ENCODE measurements around the gene KCNQ5. TPM values are rescaled to one million over a fixed set of nuclear protein-coding genes. Genes with fewer than 3 reads are reported as not detected.

KCNQ5 gene
- total RNA-seq, 4 donors from 2014 or later: 0.30 to 0.57 (median 0.42) TPM; not detected in 1

- Histone ChIP-seq H3K9me3 (no peaks in the 10 kb centered on the region), H3K4me1 (no peaks in the 10 kb centered on the region), H3K36me3 (no peaks in the 10 kb centered on the region), H3K27me3 (no peaks in the 10 kb centered on the region), H3K4me3 (no peak overlapping the region), H3K27ac (no peak overlapping the region)
- WGBS: 72% methylated on average over 5 of the region's 5 CpGs
- DNase-seq (ENCODE audit: low spot score in 2 of 2): no peak
- TF ChIP-seq EP300 (IDR thresholded peaks at IDR 0.05) (no peak), POLR2A (IDR thresholded peaks at IDR 0.05) (no peak), POLR2AphosphoS5 (IDR thresholded peaks at IDR 0.05) (no peak), CTCF (IDR thresholded peaks at IDR 0.05) (no peak)
Measured at GRCh38 chr6:73236144-73236750, 614.4 kb downstream of the KCNQ5 start.

GRCh38 chr6:73240730-73241129, 618.9 kb downstream of the KCNQ5 start:
- no peaks in the 10 kb centered on the region for H3K27me3 ChIP-seq
- 58% methylated on average over 4 of the region's 4 CpGs for WGBS
- no peak for DNase-seq (ENCODE audit: low spot score in 2 of 2)
- H3K4me1 ChIP-seq: no peaks in the 10 kb centered on the region
- no peaks in the 10 kb centered on the region for H3K36me3 ChIP-seq
- H3K9me3 ChIP-seq: no peaks in the 10 kb centered on the region
- H3K4me3 ChIP-seq: no peak overlapping the region
- no peak overlapping the region for H3K27ac ChIP-seq
- no peak for TF ChIP-seq POLR2A (IDR thresholded peaks at IDR 0.05)
- no peak for TF ChIP-seq POLR2AphosphoS5 (IDR thresholded peaks at IDR 0.05)
- no peak for TF ChIP-seq CTCF (IDR thresholded peaks at IDR 0.05)
- no peak for TF ChIP-seq EP300 (IDR thresholded peaks at IDR 0.05)

GRCh38 chr6:73242001-73242400, 620.1 kb downstream of the KCNQ5 start:
- WGBS: 71% methylated on average over 5 of the region's 5 CpGs
- Histone ChIP-seq H3K27me3 (no peaks in the 10 kb centered on the region), H3K9me3 (no peaks in the 10 kb centered on the region), H3K4me1 (no peaks in the 10 kb centered on the region), H3K27ac (no peak overlapping the region), H3K4me3 (no peak overlapping the region), H3K36me3 (no peaks in the 10 kb centered on the region)
- no peak for TF ChIP-seq EP300 (IDR thresholded peaks at IDR 0.05)
- TF ChIP-seq CTCF (IDR thresholded peaks at IDR 0.05): no peak
- TF ChIP-seq POLR2A (IDR thresholded peaks at IDR 0.05): no peak
- TF ChIP-seq POLR2AphosphoS5 (IDR thresholded peaks at IDR 0.05): no peak
- no peak for DNase-seq (ENCODE audit: low spot score in 2 of 2)

Measured in suprapubic skin (tissue), 4 donors.